KMS-11 (cell line): ENCODE data around the gene OLFML2B.

Source experiments
- H2AFZ ChIP-seq: fragments of 200-600 bp; sonication (generic); 2 replicates; pipeline ENCODE4 v1.6.1; 2016; ENCODE audit warnings: antibody characterized with exemption, mixed run types, low read depth
- H3K27ac ChIP-seq: fragments of 200-600 bp; sonication (generic); 2 replicates; pipeline ENCODE4 v1.6.1; 2016; ENCODE audit warnings: mild to moderate bottlenecking, mixed run types
- H3K27me3 ChIP-seq: fragments of 200-600 bp; sonication (generic); 2 replicates; pipeline ENCODE4 v1.6.1; 2017; ENCODE audit warnings: mild to moderate bottlenecking, low read depth, mixed run types, moderate library complexity; ENCODE audit not compliant: insufficient read depth
- H3K36me3 ChIP-seq: fragments of 200-600 bp; sonication (generic); 2 replicates; pipeline ENCODE4 v1.6.1; 2017; ENCODE audit warnings: mild to moderate bottlenecking, mixed run types; ENCODE audit not compliant: insufficient read depth
- H3K4me1 ChIP-seq: fragments of 200-600 bp; sonication (generic); 2 replicates; pipeline ENCODE4 v1.6.1; 2016; ENCODE audit warnings: mild to moderate bottlenecking, low read depth, mixed run types; ENCODE audit not compliant: poor library complexity, severe bottlenecking
- H3K4me2 ChIP-seq: fragments of 200-600 bp; sonication (generic); 2 replicates; pipeline ENCODE4 v1.7.0; 2016; ENCODE audit warnings: mild to moderate bottlenecking, mixed run types
- H3K4me3 ChIP-seq: fragments of 200-600 bp; sonication (generic); IDR thresholded peaks from 2 replicates; pipeline ENCODE4 v1.6.1; 2017; ENCODE audit warnings: low read depth, low read length, mixed read lengths; ENCODE audit not compliant: insufficient read depth
- H3K79me2 ChIP-seq: fragments of 200-600 bp; sonication (generic); 2 replicates; pipeline ENCODE4 v1.6.1; 2016; ENCODE audit warnings: low read depth, mixed run types; ENCODE audit not compliant: insufficient read depth
- H3K9ac ChIP-seq: fragments of 200-600 bp; sonication (generic); 2 replicates; pipeline ENCODE4 v1.6.1; 2016; ENCODE audit warnings: mild to moderate bottlenecking, mixed run types
- H4K20me1 ChIP-seq: fragments of 200-600 bp; sonication (generic); 2 replicates; pipeline ENCODE4 v1.6.1; 2016; ENCODE audit warnings: mild to moderate bottlenecking, mixed run types; ENCODE audit not compliant: insufficient read depth
- TF ChIP-seq, protein P1 (sequence below): fragments of 200-600 bp; sonication (generic); conservative IDR thresholded peaks from 2 replicates; pipeline ENCODE4 v1.6.1; 2017; ENCODE audit warnings: low read depth, mild to moderate bottlenecking, antibody characterized with exemption, low read length, moderate library complexity, mixed read lengths

Gene OLFML2B

GRCh38 chr1:161950377-161950776 is 73.3 kb downstream of the OLFML2B start:
- Histone ChIP-seq H3K4me1 (peaks cover 8% of the 10 kb centered on the region), H3K9ac (no peak overlapping the region), H3K36me3 (no peaks in the 10 kb centered on the region), H3K79me2 (no peaks in the 10 kb centered on the region), H3K4me3 (no peak overlapping the region), H3K27ac (no peak overlapping the region), H3K27me3 (no peaks in the 10 kb centered on the region), H4K20me1 (no peaks in the 10 kb centered on the region), H2AFZ (no peak overlapping the region), H3K4me2 (no peak overlapping the region)
- TF ChIP-seq, protein P1, sequence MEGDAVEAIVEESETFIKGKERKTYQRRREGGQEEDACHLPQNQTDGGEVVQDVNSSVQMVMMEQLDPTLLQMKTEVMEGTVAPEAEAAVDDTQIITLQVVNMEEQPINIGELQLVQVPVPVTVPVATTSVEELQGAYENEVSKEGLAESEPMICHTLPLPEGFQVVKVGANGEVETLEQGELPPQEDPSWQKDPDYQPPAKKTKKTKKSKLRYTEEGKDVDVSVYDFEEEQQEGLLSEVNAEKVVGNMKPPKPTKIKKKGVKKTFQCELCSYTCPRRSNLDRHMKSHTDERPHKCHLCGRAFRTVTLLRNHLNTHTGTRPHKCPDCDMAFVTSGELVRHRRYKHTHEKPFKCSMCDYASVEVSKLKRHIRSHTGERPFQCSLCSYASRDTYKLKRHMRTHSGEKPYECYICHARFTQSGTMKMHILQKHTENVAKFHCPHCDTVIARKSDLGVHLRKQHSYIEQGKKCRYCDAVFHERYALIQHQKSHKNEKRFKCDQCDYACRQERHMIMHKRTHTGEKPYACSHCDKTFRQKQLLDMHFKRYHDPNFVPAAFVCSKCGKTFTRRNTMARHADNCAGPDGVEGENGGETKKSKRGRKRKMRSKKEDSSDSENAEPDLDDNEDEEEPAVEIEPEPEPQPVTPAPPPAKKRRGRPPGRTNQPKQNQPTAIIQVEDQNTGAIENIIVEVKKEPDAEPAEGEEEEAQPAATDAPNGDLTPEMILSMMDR, result no peak

- TF ChIP-seq, protein P1, result no peak
These were observed 74.1 kb downstream of the OLFML2B start for GRCh38 chr1:161949548-161949947.

DNA sequence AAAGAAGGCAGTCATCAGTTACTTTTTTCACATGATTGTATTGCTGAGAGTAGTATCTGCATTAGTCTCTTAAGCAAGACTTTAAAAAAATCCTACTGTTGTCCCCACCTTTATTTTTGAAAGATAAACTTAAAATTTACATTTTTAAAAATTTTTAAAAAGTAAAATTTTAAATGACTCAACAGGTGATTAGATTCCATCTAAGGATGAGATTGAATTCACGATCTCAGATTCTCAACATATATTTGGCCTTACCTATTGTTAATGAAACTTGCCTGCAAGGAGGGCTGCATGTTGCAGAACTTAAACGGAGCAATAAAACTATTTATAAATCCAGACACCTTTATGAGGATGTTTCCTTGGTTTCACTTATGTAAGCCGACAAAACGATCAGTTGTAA is 75.2 kb downstream of the OLFML2B start:
- H3K27me3 ChIP-seq, result no peaks in the 10 kb centered on the region
- no peaks in the 10 kb centered on the region for H4K20me1 ChIP-seq
- no peak overlapping the region for H2AFZ ChIP-seq
- H3K4me2 ChIP-seq, result no peak overlapping the region
- H3K79me2 ChIP-seq, result no peaks in the 10 kb centered on the region
- H3K9ac ChIP-seq, result no peak overlapping the region
- peaks cover 8% of the 10 kb centered on the region for H3K4me1 ChIP-seq
- H3K27ac ChIP-seq, result no peak overlapping the region
- TF ChIP-seq, protein P1, result no peak
- no peak overlapping the region for H3K4me3 ChIP-seq
- H3K36me3 ChIP-seq, result no peaks in the 10 kb centered on the region

More at GRCh38 chr1:161949548-161949947, 74.1 kb downstream of the OLFML2B start:
- Histone ChIP-seq H3K27ac (no peak overlapping the region), H3K4me3 (no peak overlapping the region), H2AFZ (no peak overlapping the region), H3K27me3 (no peaks in the 10 kb centered on the region), H3K4me1 (peaks cover 8% of the 10 kb centered on the region), H3K4me2 (no peak overlapping the region), H3K9ac (no peak overlapping the region), H3K79me2 (no peaks in the 10 kb centered on the region), H4K20me1 (no peaks in the 10 kb centered on the region), H3K36me3 (no peaks in the 10 kb centered on the region)

- Histone ChIP-seq H4K20me1 (no peaks in the 10 kb centered on the region), H3K36me3 (no peaks in the 10 kb centered on the region), H3K27ac (no peak overlapping the region), H3K79me2 (no peaks in the 10 kb centered on the region), H3K4me1 (peaks cover 8% of the 10 kb centered on the region), H3K27me3 (no peaks in the 10 kb centered on the region), H3K9ac (no peak overlapping the region), H3K4me2 (no peak overlapping the region), H3K4me3 (no peak overlapping the region), H2AFZ (no peak overlapping the region)
- TF ChIP-seq, protein P1, result no peak
These were observed 77.3 kb downstream of the OLFML2B start for GRCh38 chr1:161946071-161946987.
